ENCODE data around the gene MEIS1.

The MEIS1 gene

DNA sequence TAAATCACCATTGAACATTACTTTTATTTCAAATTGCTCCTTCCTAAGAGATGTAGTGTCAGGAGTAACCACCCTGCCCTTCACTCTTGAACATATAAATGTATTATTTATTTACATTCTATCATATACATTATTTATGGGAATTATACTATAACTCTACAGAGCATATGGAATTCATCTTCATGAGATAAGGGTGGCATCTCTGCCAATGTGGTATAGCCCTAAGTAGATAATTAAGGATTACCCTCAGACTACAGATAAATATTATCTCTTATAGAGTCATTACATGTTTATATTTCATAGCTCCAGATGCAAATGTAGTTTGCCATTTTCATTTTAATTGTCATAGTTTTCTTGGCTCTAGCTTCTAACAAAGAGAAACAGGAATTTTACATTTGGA, 17.3 kb downstream of the MEIS1 start (continued):
- TF ChIP-seq ZNF394 (tag by site-specific recombination; IDR thresholded peaks at IDR 0.05; ENCODE audit: borderline replicate concordance) (no peak), PRDM1 (tag by site-specific recombination; IDR thresholded peaks at IDR 0.05) (no peak), ZNF76 (tag by site-specific recombination; IDR thresholded peaks at IDR 0.05; ENCODE audit: borderline replicate concordance, low read depth) (no peak), ZNF184 (tag by site-specific recombination; IDR thresholded peaks at IDR 0.05) (no peak), ZNF37A (tag by site-specific recombination; IDR thresholded peaks at IDR 0.05) (no peak)
- TF ChIP-seq, protein P1, sequence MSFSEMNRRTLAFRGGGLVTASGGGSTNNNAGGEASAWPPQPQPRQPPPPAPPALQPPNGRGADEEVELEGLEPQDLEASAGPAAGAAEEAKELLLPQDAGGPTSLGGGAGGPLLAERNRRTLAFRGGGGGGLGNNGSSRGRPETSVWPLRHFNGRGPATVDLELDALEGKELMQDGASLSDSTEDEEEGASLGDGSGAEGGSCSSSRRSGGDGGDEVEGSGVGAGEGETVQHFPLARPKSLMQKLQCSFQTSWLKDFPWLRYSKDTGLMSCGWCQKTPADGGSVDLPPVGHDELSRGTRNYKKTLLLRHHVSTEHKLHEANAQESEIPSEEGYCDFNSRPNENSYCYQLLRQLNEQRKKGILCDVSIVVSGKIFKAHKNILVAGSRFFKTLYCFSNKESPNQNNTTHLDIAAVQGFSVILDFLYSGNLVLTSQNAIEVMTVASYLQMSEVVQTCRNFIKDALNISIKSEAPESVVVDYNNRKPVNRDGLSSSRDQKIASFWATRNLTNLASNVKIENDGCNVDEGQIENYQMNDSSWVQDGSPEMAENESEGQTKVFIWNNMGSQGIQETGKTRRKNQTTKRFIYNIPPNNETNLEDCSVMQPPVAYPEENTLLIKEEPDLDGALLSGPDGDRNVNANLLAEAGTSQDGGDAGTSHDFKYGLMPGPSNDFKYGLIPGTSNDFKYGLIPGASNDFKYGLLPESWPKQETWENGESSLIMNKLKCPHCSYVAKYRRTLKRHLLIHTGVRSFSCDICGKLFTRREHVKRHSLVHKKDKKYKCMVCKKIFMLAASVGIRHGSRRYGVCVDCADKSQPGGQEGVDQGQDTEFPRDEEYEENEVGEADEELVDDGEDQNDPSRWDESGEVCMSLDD (tag by site-specific recombination; IDR thresholded peaks at IDR 0.05) = no peak

DNA sequence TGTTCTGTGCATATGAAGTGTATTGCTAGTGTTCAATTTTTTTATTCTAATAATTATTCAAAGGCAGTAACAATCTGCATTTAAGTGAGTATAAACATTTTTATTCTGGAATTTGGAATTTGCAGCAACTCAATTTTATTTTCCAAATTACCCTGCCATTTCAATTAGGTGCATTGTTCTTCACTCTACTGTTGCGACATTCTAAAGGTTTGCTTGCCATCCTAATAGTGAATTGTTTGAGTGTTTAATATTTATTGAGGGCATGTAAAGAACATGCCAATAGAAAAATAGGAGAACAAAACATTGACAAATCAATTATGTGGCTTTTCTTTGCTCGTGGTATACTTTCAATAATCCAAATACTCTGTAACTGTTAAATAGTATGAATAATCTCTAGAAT, 18.0 kb downstream of the MEIS1 start:
- ChIA-PET CTCF (no interaction called here), POLR2A (no interaction called here)
- no peaks in the 10 kb centered on the region for H3K4me1 ChIP-seq (ENCODE audit: control insufficient read depth, insufficient read depth, low read length)
- H3K9me3 ChIP-seq (ENCODE audit: control insufficient read depth, insufficient read depth, low read depth, low read length) = no peaks in the 10 kb centered on the region
- H3K27ac ChIP-seq (ENCODE audit: extremely low read depth, low read depth, low read length) = no peak overlapping the region
- H3K4me3 ChIP-seq (ENCODE audit: low read depth, low read length) = no peak overlapping the region
- peaks cover 0 to 18% of the 10 kb centered on the region in 2 experiments; a peak in 2 of 3 replicates for H3K36me3 ChIP-seq (ENCODE audit: control insufficient read depth in 2 of 2, insufficient read depth in 1 of 2, low read length in 2 of 2)
- TF ChIP-seq ZNF121 (tag by site-specific recombination; IDR thresholded peaks at IDR 0.05) (no peak), ZNF211 (tag by site-specific recombination; IDR thresholded peaks at IDR 0.05; ENCODE audit: low read depth) (no peak), ZNF423 (tag by site-specific recombination; IDR thresholded peaks at IDR 0.05) (no peak), ZNF529 (tag by site-specific recombination; IDR thresholded peaks at IDR 0.05; ENCODE audit: insufficient replicate concordance) (no peak), ZNF544 (tag by site-specific recombination; IDR thresholded peaks at IDR 0.05) (no peak)
- TF ChIP-seq, protein P2, sequence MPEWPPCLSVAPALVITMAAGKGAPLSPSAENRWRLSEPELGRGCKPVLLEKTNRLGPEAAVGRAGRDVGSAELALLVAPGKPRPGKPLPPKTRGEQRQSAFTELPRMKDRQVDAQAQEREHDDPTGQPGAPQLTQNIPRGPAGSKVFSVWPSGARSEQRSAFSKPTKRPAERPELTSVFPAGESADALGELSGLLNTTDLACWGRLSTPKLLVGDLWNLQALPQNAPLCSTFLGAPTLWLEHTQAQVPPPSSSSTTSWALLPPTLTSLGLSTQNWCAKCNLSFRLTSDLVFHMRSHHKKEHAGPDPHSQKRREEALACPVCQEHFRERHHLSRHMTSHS (tag by site-specific recombination; IDR thresholded peaks at IDR 0.05) = no peak

GRCh38 chr2:66455490-66455889, 20.6 kb downstream of the MEIS1 start:
- no peak overlapping the region for H3K27ac ChIP-seq (ENCODE audit: extremely low read depth, low read depth, low read length)
- no peaks in the 10 kb centered on the region for H3K4me1 ChIP-seq (ENCODE audit: control insufficient read depth, insufficient read depth, low read length)
- TF ChIP-seq ZNF416 (tag by site-specific recombination; IDR thresholded peaks at IDR 0.05) = no peak
- TF ChIP-seq ZNF544 (tag by site-specific recombination; IDR thresholded peaks at IDR 0.05) = no peak
- TF ChIP-seq ZNF157 (tag by site-specific recombination; IDR thresholded peaks at IDR 0.05) = no peak
- no peak for TF ChIP-seq PRDM6 (tag by site-specific recombination; IDR thresholded peaks at IDR 0.05)
- TF ChIP-seq OVOL3 (tag by site-specific recombination; IDR thresholded peaks at IDR 0.05) = no peak
- TF ChIP-seq ZNF324 (tag by site-specific recombination; IDR thresholded peaks at IDR 0.05) = no peak
- ChIA-PET POLR2A (no interaction called here), CTCF (no interaction called here)
- peaks cover 0 to 18% of the 10 kb centered on the region in 2 experiments; a peak in 2 of 3 replicates for H3K36me3 ChIP-seq (ENCODE audit: control insufficient read depth in 2 of 2, insufficient read depth in 1 of 2, low read length in 2 of 2)
- H3K9me3 ChIP-seq (ENCODE audit: control insufficient read depth, insufficient read depth, low read depth, low read length) = no peaks in the 10 kb centered on the region
- H3K4me3 ChIP-seq (ENCODE audit: low read depth, low read length) = no peak overlapping the region

All from HEK293 (cell line).